Measurements from ENCODE around the gene PHPT1.
"Not testable (repeated sequence)": the region's sequence is repeated elsewhere in the genome, so short reads cannot be mapped to it uniquely, and the experiment has no call there.

PHPT1 gene

DNA sequence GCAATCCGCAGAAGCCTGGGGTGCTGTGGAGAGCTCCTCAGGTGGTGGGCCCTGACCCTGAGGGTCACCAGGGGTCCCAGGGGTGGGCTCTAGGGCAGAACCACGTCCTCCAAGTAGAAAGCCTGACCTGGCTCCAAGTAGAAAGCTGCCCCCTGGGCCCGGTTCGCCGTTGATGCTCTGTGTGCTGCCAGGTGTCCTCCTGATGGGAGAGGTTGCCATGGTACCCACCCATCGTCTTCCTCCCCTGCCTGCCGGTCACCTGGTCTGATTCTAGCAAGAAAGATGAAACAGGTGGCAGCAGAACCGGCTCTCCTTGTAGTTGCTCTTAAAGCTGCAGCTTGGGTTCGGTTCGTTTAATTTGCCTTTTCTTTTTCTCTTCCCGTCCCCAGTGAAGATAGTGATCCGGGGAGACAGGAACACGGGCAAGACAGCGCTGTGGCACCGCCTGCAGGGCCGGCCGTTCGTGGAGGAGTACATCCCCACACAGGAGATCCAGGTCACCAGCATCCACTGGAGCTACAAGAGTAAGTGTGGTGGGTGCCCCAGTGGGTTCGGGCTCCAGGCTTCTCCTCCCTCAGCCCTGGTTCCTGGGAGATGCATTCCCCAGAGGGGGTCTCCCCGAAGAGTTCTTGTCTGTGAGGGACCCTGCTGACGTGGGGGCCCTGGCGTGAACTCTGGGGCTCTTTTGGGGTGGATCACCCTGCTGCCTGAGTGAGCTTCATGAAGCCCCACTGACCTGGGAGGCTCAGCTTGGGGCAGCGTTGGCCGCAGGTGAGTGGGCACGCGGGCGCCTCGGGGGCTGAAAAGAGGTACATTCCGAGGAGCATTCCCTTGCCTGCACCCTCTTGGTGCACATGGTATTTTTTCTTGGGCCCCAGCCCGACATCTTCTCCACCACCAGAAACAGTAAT, 25.8 kb upstream of the PHPT1 start:
- DNase-seq (ENCODE audit: low read depth in 3 of 3), result no peak

DNA sequence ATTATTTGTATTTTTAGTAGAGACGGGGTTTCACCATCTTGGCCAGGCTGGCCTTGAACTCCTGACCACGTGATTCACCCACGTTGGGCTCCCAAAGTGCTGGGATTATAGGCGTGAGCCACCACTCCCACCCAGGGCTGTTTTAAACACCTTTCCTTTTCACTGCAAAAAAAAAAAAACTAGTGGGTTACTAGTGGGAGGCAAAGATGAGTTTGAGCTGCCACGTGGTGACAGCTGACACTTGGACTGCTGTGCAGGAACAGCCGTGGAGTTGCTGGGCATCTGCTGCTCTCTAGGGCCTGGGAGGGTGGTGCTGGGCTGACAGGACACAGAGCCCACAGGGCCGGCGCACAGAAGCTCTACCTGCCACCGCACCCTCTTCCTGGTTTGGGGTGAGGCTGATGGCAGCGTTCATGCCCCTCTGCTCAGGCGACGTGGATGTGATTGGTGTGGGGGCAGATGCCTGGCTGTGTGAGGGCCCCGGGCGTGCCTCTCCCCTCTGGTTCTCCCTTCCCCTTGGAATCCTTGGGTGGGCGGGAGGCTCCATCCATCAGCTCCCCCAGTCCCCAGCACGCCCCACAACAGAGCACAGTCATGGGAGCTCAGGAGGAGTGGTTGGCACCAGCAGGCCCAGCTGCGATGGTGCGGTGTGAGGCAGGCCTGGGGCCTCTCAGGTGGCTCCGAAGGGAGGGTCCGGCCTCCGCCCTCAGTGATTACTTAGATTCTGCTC, 24.5 kb upstream of the PHPT1 start:
- DNase-seq (ENCODE audit: low read depth in 3 of 3), result no peak

DNA sequence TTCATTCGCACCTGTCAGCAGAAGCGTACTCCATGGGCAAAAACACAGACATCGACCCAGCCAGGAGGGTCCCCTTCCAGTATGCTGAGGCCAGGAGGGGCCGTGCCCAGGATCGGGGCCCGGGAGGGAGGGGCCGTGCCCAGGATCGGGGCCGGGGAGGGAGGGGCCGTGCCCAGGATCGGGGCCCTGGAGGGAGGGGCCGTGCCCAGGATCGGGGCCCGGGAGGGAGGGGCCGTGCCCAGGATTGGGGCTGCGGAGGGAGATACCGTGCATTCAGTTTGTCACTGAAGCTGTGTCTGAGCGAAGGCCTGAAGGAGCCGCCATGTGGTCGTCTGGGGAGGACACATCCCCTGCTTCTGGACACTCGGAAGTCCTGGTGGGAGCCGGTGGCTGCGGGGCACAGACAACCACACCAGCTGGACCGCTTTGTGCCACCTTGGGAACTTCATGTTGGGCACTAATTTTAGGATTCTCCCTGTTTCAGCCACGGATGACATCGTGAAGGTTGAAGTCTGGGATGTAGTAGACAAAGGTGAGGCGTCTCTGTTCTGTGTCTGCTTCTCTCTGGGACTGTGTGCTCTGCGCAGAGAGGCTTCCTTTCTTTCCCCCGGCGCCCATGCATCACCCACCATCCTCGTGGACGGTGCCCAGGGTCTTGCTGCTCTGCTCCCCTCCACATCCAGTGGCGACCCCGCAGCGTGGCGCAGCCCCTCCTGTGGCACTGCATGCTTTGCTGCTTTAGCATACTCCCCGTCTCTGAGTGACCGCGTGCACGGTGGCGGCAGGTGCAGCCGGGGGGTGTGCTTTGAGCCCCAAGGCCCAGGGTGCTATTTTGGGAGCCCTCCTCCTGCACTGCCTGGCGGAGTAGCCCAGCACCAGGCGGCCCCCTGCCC, 23.7 kb upstream of the PHPT1 start:
- no peak for DNase-seq (ENCODE audit: low read depth in 3 of 3)

DNA sequence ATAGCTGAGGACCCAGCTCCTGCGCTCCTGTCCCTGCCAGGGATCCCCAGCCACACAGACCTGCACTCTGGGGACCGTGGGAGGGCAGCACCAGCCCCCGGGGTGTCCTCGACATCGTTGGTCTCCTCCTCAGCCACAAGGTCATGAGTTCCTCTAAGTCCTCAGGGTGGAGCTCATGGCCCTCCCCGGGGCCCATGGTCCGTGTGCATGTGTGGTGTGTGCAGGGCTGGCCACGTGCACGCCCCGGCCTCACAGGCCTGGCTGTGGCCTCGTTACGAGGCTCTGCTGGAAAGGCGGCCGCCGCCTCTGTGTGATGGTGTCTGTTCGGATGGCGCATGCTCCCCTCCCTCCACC, 23.0 kb upstream of the PHPT1 start:
- no peak for DNase-seq (ENCODE audit: low read depth in 3 of 3)

- DNase-seq (ENCODE audit: low read depth in 3 of 3), result no peak
These were observed 22.3 kb upstream of the PHPT1 start for GRCh38 chr9:136826703-136827582.

DNA sequence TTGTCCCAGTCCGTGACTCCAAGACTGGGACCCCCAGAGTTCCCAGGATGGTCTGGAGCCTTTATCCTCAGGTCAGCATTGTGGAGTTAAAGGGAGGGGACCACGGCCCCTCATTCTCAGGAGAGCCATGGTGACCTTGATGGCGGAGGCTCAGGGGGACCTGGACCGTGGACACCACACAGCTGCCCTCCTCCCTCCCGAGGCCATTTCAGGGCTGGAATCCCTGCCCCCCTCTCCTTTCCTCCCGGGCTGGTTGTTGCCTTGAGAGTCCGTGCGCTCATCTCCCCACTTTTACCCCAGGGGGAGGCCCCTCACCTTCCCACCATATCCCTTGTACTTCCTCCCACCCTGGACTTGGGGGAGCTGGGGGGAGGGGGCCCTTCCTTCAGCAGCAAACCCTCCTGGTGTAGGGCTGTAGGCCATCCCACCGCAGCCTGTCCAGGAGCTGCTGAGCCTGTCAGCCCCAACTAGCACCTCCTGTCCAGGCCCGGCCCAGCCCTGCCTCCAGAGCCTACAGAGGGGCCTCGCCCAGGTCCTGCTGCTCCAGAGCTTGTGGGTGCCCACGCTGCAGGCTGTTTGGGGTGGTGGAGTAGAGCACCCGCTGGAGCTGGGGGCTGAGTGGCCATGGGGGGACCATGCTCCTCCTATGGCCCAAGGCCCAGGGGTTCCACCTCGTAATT, 21.3 kb upstream of the PHPT1 start:
- no peak for DNase-seq (ENCODE audit: low read depth in 3 of 3)

GRCh38 chr9:136828474-136829140, 20.6 kb upstream of the PHPT1 start:
- no peak for DNase-seq (ENCODE audit: low read depth in 3 of 3)

DNA sequence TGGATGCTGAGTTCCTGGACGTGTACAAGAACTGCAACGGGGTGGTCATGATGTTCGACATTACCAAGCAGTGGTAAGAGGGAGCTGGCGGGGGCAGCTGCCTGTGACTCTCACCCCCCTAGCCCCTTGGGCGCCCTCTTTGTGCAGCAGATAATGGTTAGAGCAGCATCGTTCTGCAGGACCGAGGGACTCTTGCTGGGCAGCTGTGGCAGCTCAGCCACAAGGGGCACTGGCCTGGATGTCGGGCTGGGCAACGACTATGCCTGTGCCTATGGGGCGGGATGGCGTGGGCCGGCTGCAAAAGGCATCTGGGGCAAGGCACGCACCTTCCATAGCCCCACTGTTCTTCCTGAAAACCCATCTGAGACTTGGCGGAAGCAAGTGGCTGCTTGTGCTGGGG, 19.8 kb upstream of the PHPT1 start:
- no peak for DNase-seq (ENCODE audit: low read depth in 3 of 3)

- no peak for DNase-seq (ENCODE audit: low read depth in 3 of 3)
These were observed 19.0 kb upstream of the PHPT1 start for GRCh38 chr9:136829981-136830885.

DNA sequence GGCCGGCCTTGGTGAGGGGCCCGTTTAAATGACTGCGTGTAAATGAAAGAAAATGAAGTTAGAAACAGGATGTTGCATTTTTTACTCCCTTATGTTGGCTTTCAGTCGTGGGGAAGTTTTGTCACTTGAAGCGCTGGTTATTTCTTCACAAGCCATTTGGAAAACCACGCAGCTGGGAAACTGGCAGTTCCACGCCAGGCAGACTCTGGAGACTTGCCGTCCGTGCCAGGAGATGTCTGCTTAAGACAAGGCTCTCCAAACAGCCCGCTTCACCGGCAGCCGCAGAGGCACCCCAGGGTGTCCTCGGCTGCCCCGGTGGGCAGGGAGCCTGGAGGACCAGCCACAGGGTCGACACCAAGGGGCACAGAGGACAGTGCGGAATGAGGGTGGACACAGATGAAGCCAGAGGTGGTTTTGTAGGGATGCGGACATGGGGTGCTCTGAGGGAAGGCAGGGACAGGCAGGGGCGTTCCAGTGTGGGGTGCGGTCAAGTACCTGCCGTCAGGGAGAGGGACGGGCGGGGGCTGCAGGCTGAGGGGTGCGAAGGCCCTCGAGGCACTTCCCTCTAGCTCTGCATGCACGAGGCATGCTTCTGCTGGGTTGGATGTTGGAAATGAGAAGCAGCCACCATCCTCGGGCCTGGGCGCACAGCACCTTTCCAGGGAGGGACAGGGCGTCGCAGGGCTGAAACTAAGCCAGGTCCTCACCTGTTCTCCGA, 18.0 kb upstream of the PHPT1 start:
- no peak for DNase-seq (ENCODE audit: low read depth in 3 of 3)

DNA sequence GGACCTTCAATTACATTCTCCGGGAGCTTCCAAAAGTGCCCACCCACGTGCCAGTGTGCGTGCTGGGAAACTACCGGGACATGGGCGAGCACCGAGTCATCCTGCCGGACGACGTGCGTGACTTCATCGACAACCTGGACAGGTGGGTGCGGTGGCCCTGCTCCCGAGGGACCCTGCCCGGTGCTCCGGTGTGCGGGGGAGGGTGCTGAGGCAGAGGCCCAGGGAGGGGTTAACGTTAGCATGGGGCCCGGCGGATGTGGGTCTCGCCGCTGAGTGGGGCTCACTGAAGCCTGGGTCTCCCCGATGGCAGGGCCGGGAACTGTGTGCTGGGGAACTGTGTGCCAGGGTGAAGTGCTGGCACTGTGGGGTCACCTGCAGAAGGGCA, 17.5 kb upstream of the PHPT1 start:
- no peak for DNase-seq (ENCODE audit: low read depth in 3 of 3)

- no peak for DNase-seq (ENCODE audit: low read depth in 3 of 3)
These were observed 16.6 kb upstream of the PHPT1 start for GRCh38 chr9:136832581-136832980.

- DNase-seq (ENCODE audit: low read depth in 3 of 3), result not testable (repeated sequence)
These were observed 15.7 kb upstream of the PHPT1 start for GRCh38 chr9:136833381-136834048.

DNA sequence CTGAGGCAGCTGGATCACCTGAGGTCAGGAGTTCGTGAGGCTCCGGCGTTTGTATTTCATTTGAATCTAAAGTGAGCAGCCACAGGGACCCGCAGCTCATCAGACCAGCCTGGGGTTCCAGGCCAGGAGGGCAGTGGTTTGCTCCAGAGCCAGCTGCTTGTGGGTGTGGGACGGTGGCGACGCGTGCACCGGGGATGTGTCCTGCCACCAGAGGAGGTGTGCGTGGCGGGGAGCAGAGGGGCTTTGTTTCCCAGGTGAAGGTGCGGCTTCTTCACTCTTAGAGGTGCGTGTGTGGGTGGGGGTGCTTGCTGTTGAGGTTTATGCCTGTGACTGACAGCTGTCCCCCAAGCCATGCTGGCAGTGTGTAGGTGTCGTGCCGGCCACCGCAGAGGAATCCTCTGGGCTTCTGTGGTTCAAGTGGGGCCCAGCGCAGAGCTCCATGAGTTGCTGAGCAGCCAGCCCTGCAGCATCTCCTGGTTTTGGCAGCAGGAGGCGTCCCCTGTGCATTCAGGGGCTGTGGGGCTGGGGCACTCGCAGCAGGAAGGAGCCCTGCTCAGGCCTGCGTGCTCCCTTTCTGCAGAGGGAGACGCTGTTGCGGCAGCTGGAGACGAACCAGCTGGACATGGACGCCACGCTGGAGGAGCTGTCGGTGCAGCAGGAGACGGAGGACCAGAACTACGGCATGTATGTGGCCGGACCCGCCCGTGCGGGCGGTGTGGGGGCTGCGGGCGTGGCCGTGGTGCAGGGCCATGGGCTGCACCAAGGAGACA, 13.9 kb upstream of the PHPT1 start:
- no peak for DNase-seq (ENCODE audit: low read depth in 3 of 3)

DNA sequence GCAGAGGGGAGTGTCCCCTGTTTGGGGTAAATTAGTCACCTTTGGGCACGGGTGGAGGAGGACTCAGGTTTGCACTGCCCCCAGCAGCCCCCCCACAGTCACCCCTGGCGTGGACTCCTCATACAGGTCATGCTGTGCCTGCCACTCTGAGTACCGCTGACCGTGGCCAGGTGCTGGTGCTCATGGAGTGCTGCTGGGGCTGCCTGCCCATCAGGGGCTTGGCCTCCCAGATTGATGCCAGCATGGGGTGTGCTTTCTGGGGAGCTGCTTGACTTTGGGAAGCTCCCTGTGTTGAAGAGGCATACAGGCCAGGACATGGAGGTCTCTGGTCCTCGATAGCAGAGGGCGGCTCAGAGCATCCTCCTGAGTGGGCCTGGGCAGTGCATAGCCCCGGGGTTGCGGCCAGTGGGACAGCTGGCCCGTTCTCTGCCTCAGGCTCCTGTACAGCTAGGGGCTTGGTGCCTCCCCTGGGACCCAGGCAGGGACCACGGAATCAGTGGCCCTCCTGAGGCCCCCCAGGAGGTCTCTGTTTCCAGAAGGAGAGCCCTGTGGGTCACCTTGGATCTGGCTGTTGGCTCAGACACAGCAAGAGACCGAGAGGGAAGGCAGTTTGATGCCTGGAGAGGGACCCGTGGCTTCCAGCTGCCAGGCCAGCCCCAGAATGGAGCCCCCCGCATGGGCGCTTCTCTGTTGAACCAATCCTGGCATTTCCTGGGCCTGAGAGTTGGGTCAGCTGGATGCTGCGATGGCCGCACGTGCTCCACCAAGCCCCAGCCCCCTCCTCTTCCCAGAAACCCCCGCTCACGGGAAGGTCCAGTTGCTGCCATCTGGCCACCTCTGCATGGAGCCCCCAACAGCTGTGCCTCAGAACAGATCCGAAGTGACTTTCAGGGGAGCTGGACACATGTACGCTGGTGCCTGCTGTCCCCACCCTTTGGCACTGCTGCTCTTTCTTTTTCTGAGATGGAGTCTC, 13.0 kb upstream of the PHPT1 start:
- no peak for DNase-seq (ENCODE audit: low read depth in 3 of 3)

Data from stimulated activated CD4-positive, alpha-beta T cell treated with anti-CD3 and anti-CD28 coated beads, TNF-alpha, amount 100 ng/mL, for 48 hours (primary cell).